Left ventricle myocardium superior (tissue), 1 donor: ENCODE results near the gene ALKAL2. TPM values are rescaled to one million over a fixed set of nuclear protein-coding genes. Genes with fewer than 3 reads are reported as not detected.
A peak's percentile ranks its signal among the peaks of the same experiment; 100 is the strongest.
"Not testable (repeated sequence)": the region's sequence is repeated elsewhere in the genome, so short reads cannot be mapped to it uniquely, and the experiment has no call there.

Experiments used
- ATAC-seq: fragments of 200-7000 bp; cut with Tn5 transposase; one replicate; pipeline ENCODE4 v1.9.1; 2020; ENCODE audit warnings: mild to moderate bottlenecking, moderate library complexity
- DNase-seq: peaks from one replicate; pipeline ENCODE4 v3.0.0-alpha.2; 2020
- intact Hi-C: fragments of 100-400 bp; cut with micrococcal nuclease; formaldehyde crosslinking; loops from one replicate; pipeline ENCODE4 v1.11.0; 2022
- long read RNA-seq: library from polyadenylated mRNA; unstranded; transcript quantifications from one replicate; pipeline ENCODE4 v2.0.0, GENCODE V29; 2021
- total RNA-seq: library from RNA; stranded (reverse); fragmentation: NEBNext Ultra II Directional; extraction: Animal tissue kit (Norgen Biotek cat#: 25700); gene quantifications from one replicate; pipeline ENCODE4 v1.2.1, GENCODE V29; 2021
- donor health status: DM: no; HTN: yes; CAD: no; lungs with severe emphysema.

Gene ALKAL2, protein sequence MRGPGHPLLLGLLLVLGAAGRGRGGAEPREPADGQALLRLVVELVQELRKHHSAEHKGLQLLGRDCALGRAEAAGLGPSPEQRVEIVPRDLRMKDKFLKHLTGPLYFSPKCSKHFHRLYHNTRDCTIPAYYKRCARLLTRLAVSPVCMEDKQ
- 1.3 TPM for total RNA-seq
- long read RNA-seq: 0 reads

DNA sequence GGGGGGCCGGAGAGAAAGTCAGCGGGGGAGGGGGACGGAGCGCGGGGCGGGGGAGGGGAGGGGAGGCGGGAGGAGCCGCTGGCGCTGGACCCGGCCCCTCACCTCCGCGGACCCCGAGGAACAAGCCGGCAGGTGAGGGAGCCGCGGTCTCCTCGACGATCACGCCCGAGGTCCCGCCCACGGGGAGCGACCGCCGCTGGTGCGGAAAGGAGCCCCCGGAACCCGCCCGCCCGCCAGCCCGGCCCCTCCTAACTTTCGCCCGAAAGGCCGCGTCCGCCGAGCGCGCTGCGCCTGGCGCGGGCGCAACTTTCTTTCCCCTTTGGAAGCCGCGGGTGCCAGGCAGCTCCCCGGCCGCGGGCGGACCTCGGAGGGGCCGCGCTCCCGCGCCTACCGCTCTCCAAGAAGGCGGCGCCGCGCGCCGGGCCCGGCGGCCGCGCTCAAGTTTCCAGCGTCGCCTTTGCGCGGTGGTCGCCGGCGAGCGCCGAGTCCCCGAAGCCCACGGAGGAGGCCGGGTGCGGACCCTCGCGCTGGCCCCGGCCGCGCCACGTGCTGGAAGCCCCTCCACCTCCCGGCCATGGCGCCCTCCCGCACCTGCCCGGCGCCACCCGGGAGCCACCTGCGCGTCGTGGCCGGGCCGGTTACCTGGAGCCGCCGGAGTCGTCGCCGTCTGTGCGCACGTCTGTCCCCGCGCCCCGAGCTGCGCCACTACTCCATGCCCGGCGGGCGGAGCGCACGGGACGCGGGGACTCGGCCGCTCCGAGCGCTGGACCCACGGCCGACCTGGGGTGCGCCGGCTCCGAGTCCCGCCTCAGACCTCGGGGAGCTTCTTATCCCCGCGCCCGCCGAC, at the start of gene ALKAL2:
Gene ALKAL2 (minus strand): TSS at position 181 of the 847 bp plus-strand sequence. CDS start 256 bp downstream, outside the sequence.
- peak; percentile 31 for DNase-seq
- intact Hi-C loops: no loop called here
- ATAC-seq: no peak

DNA sequence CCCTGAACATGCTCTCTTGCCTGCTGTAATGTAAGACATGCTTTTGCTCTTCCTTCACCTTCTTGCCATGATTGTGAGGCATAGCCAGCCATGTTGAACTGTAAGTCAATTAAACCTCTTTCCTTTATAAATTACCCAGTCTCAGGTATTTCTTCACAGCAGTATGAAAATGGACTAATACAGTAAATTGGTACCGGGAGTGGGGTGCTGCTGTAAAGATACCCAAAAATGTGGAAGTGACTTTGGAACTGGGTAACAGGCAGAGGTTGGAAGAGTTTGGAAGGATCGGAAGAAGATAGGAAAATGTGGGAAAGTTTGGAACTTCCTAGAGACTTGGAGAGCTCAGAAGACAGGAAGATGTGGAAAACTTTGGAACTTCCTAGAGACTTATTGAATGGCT, 49.1 kb upstream of the ALKAL2 start:
- ATAC-seq, intact Hi-C loops: not testable (repeated sequence)

DNA sequence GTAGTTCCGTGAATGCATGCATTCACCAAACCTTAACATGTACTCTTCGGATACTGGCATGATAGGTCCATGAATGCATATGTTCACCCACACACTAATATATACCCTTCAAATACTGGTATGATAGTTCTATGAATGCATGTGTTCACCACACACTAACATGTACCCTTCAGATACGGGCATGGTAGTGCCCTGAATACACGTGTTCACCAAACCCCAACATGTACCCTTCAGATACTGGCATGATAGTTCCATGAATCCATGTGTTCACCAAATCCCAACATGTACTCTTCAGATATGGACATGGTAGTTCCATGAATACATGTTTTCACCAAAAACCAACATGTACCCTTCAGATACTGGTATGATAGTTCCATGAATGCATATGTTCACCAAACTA, 48.5 kb upstream of the ALKAL2 start:
- ATAC-seq (no peak), DNase-seq (no peak)

More for the DNA sequence above, 49.1 kb upstream of the ALKAL2 start:
- DNase-seq: not testable (repeated sequence)

DNA sequence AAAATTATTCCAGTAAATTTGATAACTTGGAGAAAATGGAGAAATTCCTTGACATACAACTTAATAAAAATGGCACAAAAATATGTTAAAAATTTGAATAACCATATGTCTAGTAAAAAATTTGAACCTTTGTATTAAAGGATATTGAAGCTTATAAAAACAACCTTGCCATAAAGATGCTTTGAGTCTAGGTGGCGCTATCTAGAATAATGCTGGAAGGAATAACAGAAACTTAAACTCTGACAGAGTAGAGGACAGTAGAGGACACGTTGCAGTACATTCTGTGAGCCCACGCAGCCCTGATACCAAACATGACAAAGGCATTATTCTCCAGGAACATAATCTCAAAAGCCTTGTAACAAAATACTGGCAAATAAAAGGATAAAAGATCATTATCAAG, 44.7 kb upstream of the ALKAL2 start:
- DNase-seq: no peak
- intact Hi-C loops: no loop called here

More for the DNA sequence above, 48.5 kb upstream of the ALKAL2 start:
- intact Hi-C loops: no loop called here

DNA sequence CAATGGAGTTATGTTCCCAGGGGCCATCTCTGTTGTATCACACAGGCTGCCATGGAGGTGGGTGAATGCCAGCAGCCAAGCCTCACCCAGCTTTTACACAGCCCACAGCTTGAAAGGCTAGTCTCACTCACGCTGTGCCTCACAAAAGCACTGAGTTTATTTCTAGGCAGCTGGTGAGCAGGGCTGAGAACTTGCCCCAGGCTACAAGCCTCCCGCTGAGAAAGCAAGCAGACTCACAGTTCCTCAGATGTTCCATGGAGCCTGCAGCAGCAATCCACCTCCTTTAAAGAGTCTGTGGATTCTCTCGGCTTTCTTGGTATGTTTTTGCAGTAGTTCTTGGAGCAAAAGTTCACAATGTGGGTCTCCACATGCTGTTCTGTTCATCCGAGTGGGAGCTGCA, 40.9 kb upstream of the ALKAL2 start:
- ATAC-seq: no peak
- DNase-seq: no peak
- intact Hi-C loops: no loop called here

More for the DNA sequence above, 44.7 kb upstream of the ALKAL2 start:
- no peak for ATAC-seq

DNA sequence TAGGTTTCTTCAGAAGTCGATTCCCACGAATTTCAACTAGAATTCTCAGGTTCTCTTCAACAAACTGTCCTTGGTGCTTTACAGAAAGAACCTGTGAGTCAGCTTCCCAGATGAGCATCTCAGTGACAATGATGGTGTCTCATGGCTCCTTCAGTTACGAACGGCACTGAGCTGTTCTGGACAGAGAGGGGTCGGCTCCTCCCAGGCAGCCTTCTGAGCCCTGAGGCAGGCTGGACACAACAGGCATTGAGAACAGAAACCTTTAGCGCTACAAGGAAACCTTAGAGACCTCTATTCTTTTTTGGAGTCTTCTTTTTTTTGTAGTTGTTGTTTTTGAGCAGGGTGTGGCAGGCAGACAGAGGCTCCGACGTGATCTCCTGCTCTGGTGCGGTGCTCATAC, 35.1 kb upstream of the ALKAL2 start:
- no peak for ATAC-seq
- no peak for DNase-seq
- intact Hi-C loops: no loop called here

DNA sequence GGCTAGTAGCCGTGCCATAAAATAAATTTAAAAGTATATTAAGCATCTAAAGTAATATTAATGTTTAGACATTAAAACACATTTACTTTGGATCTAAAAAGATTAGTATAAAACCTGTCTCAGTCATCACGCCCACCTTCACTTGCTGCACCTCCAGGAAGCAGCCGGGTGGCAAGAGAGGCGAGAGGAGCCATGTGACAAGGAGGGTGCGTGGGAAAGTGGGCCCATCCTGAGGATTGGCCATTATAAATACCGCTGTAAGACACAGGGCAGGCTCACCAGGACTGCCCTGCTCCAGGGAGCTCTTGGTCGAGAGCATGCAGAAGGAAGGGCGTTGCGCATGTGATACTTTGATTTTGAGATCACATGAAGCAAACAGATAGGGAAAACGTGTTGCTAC, 34.4 kb upstream of the ALKAL2 start:
- intact Hi-C loops: no loop called here
- no peak for DNase-seq
- no peak for ATAC-seq

DNA sequence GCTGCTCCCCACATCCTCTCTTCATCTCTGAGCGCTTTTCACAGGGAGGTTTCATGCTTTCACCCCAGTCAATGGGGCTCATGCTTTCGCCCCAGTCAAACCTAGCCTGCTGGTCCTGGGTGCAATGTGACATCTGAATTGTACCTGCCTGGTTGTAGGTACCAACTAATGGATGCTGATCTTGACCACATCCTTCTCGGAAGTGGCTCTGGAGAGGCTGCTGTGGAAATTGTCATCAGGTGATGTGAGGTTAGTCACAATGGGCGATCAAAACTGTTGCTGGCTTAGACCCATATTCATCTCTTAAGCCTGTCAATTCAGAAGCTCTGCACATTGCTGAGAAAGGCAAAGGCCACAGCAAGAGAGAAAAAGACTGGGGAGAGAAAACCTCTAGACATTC, 32.7 kb upstream of the ALKAL2 start:
- no peak for DNase-seq
- intact Hi-C loops: no loop called here
- ATAC-seq: no peak

DNA sequence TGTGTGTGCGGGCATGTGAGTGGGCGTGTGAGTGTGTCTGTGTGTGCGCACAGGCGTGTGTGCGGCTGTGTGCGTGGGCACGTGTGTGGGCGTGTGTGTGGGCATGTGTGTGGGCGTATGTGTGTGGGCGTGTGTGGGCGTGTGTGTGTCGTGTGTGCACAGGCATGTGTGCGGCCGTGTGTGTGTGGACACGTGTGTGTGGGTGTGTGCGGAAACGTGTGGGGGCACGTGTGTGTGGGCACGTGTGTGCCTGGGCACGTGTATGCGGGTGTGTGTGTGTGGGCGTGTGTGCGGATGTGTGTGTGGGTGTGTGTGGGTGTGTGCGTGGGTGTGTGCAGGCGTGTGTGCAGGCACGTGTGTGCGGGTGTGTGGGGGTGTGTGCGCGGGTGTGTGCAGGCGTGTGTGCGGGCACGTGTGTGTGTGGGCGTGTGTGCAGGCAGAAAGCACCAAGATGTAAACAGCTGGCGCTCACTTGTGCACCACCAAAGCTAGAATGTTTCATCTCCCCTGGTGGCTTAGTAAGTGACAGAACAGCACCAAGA, 31.2 kb upstream of the ALKAL2 start:
- DNase-seq: no peak
- intact Hi-C loops: no loop called here
- no peak for ATAC-seq

DNA sequence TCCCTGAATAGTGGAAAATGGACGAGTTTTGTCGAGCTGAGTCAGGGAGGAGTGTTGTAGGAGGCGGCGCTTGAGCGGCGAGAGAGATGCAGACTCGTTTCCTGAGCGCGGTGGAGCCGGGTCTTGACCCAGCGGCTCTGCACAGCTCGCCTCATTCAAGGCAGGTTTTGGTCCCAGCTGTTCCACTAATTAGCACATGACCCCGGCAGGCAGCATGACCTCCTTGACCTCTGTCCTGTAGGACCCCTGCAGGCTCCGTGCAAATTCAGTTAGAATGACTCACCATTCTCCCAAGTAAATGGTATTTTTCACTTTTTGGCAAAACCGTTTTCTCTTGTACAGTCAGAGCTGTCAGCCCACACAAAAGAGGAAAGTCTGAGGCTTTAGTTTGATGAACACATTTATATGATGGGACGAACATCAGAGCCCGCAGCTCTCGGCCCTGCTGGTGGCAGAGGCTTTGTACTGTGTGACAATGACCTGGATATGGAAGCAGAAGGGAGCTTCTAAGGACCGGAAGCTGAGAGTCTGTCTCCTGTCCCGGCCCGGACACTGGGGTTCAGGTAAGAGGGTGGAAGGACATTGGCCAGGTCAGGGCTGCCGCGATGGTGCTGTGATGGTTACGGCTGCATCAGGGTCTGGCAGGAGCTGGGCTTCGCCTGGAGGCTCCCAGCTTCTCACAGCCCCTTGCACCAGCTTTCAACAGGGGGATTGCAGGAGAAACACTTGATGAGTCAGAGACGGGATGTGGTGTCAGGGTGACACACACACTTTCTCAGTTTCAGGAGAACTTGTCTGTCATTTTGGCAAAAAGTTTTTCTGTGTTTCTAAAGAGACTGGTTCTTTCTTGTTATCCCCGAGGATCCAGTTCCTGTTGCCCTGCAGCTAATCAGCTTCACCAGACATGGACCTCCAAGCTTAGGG, 29.9 kb upstream of the ALKAL2 start:
- no peak for ATAC-seq
- intact Hi-C loops: no loop called here
- no peak for DNase-seq

DNA sequence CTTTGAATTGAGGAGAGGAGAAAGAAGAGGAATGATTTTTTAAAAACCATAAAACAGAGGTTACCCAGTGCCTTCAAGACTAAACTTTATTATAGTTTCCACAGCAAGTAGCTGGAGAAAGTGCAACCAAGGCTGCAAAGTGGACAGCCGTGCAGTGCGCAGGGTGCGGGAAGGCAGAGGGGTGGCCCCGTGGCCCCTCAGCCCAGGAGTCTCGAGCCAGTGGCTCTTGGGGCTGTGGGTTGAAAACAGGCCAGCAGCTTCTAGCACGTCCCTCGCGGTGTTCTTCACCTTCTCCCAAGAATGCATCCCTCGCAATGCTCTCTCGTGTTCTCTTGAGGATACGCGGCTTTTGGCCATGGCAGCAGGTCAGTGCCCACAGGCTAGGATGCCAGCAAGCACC, 28.5 kb upstream of the ALKAL2 start:
- ATAC-seq (no peak), DNase-seq (no peak)
- intact Hi-C loops: no loop called here

DNA sequence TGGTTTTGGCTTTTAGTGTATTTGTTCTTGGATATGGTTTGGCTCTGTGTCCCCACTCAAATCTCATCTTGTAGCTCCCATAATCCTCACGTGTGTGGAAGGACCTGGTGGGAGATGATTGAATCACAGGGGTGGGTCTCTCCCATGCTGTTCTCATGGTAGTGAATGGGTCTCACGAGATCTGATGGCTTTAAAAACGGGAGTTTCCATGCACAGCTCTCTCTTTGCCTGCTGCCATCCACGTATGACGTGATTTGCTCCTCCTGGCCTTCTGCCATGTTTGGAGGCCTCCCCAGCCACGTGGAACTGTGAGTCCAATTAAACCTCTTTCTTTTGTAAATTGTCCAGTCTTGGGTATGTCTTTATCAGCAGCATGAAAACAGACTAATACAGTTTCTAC, 28.0 kb upstream of the ALKAL2 start:
- intact Hi-C loops, ATAC-seq, DNase-seq: not testable (repeated sequence)

DNA sequence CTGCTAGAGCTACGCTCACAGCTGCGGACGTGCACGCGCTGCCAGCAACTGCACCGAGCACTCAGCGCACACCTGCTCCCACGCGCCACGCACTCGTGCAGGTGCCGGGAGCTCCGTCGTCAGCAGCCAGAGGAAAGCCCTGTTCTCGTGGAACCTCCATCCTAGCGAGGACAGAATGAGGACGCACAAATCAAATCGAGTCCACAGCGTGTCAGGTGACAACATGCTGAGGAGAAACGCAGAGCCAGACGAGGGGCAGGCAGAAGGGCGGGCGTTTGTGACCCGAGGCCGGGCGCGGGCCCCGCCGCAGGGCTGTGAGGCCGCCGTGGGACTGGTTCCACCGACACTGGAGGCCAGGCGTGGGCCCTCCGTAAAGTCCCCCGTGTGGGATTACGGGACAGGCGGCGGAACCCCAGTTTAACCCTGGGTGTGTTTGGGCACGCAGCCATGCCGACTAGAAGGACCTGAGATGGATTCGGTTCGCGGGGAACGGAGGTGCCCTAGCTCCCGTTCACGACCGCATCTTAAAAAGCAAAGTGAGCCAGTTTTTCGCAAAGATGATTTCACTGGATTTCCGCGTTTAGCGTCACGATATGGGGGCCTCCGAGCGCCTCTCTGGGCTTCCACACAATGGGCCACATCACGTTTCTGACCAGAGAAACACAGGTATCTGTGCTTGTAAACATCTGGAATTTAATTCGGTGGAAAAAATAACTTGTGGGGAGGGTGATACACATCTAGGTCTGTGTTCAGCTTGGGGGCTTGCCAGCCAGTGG, 26.9 kb upstream of the ALKAL2 start:
- intact Hi-C loops: no loop called here
- DNase-seq: no peak
- ATAC-seq: no peak

DNA sequence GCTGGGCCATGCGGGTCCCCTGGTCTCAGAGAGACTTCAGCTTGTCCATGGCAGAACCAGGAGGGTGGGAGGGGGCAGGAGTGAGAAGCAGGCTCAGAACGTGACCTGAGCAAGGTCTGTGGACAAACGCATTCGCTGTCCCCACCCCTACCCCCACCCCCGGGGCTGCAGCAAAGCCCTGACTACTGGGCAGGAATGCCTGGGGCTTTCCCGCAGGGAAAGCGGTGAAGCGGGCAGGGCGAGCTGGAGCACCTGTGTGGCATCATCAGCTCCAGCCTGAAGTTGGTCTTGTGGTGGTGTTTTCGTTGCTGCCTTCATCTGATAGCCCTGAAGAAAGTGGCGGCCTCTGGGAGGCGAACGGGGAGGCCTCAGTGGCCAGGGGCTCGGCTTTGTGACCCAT, 26.1 kb upstream of the ALKAL2 start:
- intact Hi-C loops: no loop called here
- ATAC-seq: no peak

DNA sequence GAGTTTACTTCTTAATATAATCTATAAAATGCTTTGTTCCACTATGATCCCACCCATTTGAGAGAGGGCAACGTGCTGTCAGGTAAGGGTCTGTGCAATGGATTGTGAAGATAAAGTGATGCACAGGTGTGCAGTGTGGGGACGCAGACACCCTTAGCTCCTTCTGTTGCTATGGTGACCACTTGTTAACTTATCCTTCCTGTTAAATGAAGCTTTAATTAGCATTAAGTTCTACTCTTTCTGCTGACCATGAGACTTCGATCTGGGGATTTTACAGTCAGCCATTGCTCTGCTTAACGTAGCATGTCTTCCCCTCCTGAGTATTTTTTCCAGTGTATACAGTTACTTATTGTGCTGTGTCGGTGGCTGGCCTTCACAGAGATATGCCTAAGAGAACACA, 23.1 kb upstream of the ALKAL2 start:
- intact Hi-C loops: no loop called here
- ATAC-seq (no peak), DNase-seq (no peak)

More for the DNA sequence above, 26.1 kb upstream of the ALKAL2 start:
- no peak for DNase-seq

DNA sequence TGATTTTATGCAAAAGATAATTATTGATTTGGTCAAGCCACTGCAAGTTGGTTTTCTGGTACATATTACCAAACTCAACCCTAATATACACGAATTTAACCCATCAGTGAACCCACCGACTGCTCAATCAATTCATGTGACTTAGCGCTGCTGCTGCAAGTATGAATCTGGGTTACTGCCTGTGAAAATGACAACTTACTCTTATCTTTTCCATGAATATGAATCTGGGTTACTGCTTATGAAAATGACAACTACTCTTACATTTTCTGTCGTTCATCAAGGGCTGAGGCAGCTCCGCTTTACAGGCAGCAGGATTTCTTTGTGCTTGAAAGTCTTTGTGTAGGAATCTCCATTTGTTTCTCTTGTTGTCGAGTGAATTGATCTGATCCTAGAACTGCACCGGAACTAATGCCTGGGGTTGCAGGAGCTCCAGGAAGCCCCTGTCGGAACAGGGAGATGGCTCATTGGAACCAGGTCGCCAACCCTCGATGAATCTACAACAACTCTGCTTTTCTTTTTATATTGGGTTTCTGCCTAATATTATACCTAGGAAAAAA, 22.1 kb upstream of the ALKAL2 start:
- no peak for ATAC-seq
- DNase-seq: no peak
- intact Hi-C loops: no loop called here

DNA sequence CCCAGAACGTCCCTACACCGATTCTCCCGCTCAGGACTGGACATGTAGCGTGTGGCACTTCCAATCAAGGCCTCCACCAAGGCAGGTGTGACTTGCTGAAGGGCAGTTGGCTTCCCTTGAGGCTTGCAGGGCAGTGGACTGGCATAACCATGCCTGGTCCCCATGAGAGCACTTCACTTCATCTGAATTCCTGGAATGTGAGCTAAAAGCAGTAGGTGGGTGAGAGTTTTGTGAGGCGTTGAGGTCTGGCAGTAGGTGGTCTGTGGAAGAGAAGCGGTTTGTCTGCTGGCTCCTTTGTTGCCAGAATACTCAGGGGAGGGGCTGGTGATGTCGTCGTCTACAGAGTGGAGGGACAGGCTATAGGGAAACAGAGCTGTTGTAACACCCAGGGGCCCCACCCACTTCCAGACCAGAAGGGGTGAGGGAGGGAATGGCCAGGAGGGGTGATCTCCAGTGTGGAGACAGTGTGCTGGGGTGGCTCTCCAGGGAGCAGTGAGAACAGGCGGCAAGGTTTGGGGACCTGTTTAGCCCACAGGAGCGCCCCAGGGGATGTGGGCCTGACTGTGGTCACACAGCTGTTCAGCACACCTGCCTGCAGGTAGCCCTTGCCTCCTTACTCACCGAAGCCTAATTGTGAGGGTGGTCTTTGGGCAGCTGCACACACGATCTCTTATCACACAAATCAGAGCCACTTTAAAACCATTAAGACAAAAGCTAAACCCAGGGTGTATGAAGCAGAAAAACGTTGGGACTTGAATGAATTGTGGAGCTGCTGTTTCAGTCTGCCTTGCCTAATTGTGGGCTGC, 21.5 kb upstream of the ALKAL2 start:
- no peak for DNase-seq
- no peak for ATAC-seq
- intact Hi-C loops: no loop called here

DNA sequence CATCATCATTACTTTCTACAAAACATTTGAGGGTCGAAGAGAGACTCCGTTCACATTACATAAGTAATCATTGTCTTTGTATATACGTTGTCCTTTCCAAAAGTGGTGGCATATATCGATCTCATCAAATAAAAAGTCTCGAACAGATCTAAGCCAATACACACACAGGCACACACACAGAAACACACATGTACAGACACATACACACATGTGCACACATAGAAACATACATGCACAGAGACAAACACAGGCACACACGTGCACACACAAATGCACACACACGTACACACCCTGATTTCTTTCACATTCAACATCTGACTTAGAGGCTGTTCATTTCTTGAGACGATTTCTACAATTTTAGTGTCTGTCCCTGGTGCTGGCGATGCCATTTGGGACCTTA, 17.5 kb upstream of the ALKAL2 start:
- ATAC-seq: no peak
- DNase-seq: no peak
- intact Hi-C loops: no loop called here
